Uterus (tissue), 2 donors: Measurements from ENCODE around the gene LGALS9C.
"Not testable (repeated sequence)": the region's sequence is repeated elsewhere in the genome, so short reads cannot be mapped to it uniquely, and the experiment has no call there.

Experiments
- POLR2A ChIP-seq, 2 donors: fragments of 450-650 bp; IDR thresholded peaks; one replicate each; pipeline ENCODE4 v1.6.1; 2016; ENCODE audit warnings: antibody characterized with exemption in 2 of 2, mild to moderate bottlenecking in 1 of 2, moderate library complexity in 1 of 2
- TF ChIP-seq, protein P1 (sequence below), 4 experiments: fragments of 200-600 bp in 2 of 4; fragments of 450-650 bp in 2 of 4; sonication (generic) in 2 of 4; IDR thresholded peaks; one replicate each; pipeline ENCODE4 v1.5.1; 2016 to 2019; ENCODE audit warnings: antibody characterized with exemption in 4 of 4, mild to moderate bottlenecking in 2 of 4, moderate library complexity in 1 of 4

DNA sequence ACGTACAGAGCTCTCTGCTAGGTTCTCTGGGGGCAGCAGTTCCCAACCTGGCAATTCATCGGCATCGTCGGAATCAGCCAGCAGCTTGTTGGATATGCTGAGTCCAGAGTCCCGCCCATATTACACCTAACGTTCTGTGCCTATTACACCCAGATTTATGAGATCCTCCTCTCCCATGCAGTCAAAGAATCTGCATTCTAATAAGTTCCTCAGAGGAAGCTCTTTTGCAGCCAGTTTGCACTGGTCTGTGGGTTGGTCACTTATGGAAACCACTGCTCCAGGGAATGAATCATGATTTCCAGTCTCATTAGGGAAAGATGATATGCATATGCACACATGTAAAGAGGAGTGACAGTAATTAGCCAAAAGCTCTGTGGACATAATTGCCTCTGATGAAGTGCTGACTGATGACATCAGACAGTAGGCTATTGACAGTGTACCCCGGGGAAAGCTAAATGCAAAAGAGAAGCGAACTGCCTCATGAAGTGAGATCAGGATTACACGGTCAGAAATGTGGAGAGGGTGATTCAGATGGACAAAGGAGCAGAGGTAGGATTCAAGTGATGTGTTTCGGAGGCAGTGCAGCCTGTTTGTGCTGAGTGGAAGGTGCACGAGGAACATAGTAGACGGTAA is 49.7 kb downstream of the LGALS9C start:
- TF ChIP-seq, protein P1, sequence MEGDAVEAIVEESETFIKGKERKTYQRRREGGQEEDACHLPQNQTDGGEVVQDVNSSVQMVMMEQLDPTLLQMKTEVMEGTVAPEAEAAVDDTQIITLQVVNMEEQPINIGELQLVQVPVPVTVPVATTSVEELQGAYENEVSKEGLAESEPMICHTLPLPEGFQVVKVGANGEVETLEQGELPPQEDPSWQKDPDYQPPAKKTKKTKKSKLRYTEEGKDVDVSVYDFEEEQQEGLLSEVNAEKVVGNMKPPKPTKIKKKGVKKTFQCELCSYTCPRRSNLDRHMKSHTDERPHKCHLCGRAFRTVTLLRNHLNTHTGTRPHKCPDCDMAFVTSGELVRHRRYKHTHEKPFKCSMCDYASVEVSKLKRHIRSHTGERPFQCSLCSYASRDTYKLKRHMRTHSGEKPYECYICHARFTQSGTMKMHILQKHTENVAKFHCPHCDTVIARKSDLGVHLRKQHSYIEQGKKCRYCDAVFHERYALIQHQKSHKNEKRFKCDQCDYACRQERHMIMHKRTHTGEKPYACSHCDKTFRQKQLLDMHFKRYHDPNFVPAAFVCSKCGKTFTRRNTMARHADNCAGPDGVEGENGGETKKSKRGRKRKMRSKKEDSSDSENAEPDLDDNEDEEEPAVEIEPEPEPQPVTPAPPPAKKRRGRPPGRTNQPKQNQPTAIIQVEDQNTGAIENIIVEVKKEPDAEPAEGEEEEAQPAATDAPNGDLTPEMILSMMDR (IDR thresholded peaks at IDR 0.05) = not testable (repeated sequence)
- TF ChIP-seq POLR2A (IDR thresholded peaks at IDR 0.05) = not testable (repeated sequence)
